CD4-positive, alpha-beta T cell (primary cell): ENCODE data around the gene NCAPG2. TPM values are rescaled to one million over a fixed set of nuclear protein-coding genes. Genes with fewer than 3 reads are reported as not detected.
A peak's percentile ranks its signal among the peaks of the same experiment; 100 is the strongest.

ENCODE experiments used
- ATAC-seq: fragments of 200-7000 bp; cut with Tn5 transposase; one replicate; pipeline ENCODE4 v1.10.0; 2022; ENCODE audit warnings: mild to moderate bottlenecking; ENCODE audit not compliant: poor library complexity
- CTCF ChIA-PET: fragments of 350-600 bp; sonication (Branson Sonifier 250); formaldehyde crosslinking; loops from one replicate; lab custom pipeline; 2021; ENCODE audit warnings: antibody characterized with exemption, inconsistent platforms; lab: Charles Lee
- POLR2A ChIA-PET: fragments of 350-600 bp; sonication (Branson Sonifier 250); formaldehyde crosslinking; loops from one replicate; lab custom pipeline; 2021; ENCODE audit warnings: antibody characterized with exemption, inconsistent platforms; lab: Charles Lee
- DNase-seq, 14 experiments: peaks; one replicate each; pipeline ENCODE4 v3.0.0-alpha.2; 2013 to 2020; ENCODE audit warnings: mixed read lengths in 2 of 14
- H3K27ac ChIP-seq, 2 donors: one replicate each; pipeline versions ENCODE4 v1.5.1 to v1.7.0; 2013; ENCODE audit warnings: low read length in 2 of 2, low read depth in 1 of 2, mild to moderate bottlenecking in 1 of 2
- H3K27me3 ChIP-seq, 2 experiments: 1 replicate in 1 of 2; 2 replicates in 1 of 2; pipeline versions ENCODE4 v1.6.1 to v1.7.0; 2013; ENCODE audit warnings: low read length in 2 of 2, control low read depth in 1 of 2, mild to moderate bottlenecking in 1 of 2, moderate library complexity in 1 of 2; ENCODE audit not compliant: insufficient read depth in 2 of 2, control insufficient read depth in 1 of 2
- H3K36me3 ChIP-seq: one replicate; pipeline ENCODE4 v1.6.1; 2013; ENCODE audit warnings: low read length, control low read depth; ENCODE audit not compliant: insufficient read depth
- H3K4me1 ChIP-seq: one replicate; pipeline ENCODE4 v1.6.1; 2013; ENCODE audit warnings: low read length, control low read depth; ENCODE audit not compliant: insufficient read depth
- H3K4me3 ChIP-seq: one replicate; pipeline ENCODE4 v1.5.1; 2013; ENCODE audit warnings: mild to moderate bottlenecking, low read length, moderate library complexity
- H3K9me3 ChIP-seq, 2 experiments: 1 replicate in 1 of 2; 2 replicates in 1 of 2; pipeline versions ENCODE4 v1.6.1 to v1.7.0; 2013; ENCODE audit warnings: low read length in 2 of 2, mild to moderate bottlenecking in 2 of 2, control low read depth in 1 of 2, moderate library complexity in 1 of 2; ENCODE audit not compliant: control insufficient read depth in 1 of 2, insufficient read depth in 1 of 2
- H3K27ac Mint-ChIP-seq: one replicate; pipeline ENCODE4 v1.8.0; 2020; ENCODE audit warnings: mixed read lengths
- H3K27me3 Mint-ChIP-seq: one replicate; pipeline ENCODE4 v1.8.0; 2021; ENCODE audit warnings: mixed read lengths
- H3K36me3 Mint-ChIP-seq: one replicate; pipeline ENCODE4 v1.8.0; 2021; ENCODE audit warnings: low read depth, mixed read lengths
- H3K4me1 Mint-ChIP-seq: one replicate; pipeline ENCODE4 v1.8.0; 2021; ENCODE audit warnings: low read depth, mixed read lengths
- H3K4me3 Mint-ChIP-seq: one replicate; pipeline ENCODE4 v1.8.0; 2020; ENCODE audit warnings: mild to moderate bottlenecking, mixed read lengths
- H3K9me3 Mint-ChIP-seq: one replicate; pipeline ENCODE4 v1.8.0; 2020; ENCODE audit warnings: mixed read lengths
- intact Hi-C, 2 experiments: fragments of 100-400 bp; cut with DNase I in 1 of 2; cut with micrococcal nuclease in 1 of 2; formaldehyde crosslinking; loops; one replicate each; pipeline versions ENCODE4 v1.15.1 to v1.9.0; 2023 to 2025; cut with DNase I, micrococcal nuclease
- total RNA-seq, 174 experiments: library from RNA in 2 of 174; stranded (reverse) in 2 of 174; gene quantifications; one replicate each; pipeline ENCODE4 v1.2.3 and lab custom pipeline; 2021 to 2026
- TF ChIP-seq, protein P1 (sequence below): fragments of 200-600 bp; IDR thresholded peaks from one replicate; pipeline ENCODE4 v1.8.0; 2022; ENCODE audit warnings: antibody characterized with exemption, mild to moderate bottlenecking

Gene NCAPG2
- total RNA-seq, 2 experiments from 2014 or later, result 9.9 to 11.8 TPM

DNA sequence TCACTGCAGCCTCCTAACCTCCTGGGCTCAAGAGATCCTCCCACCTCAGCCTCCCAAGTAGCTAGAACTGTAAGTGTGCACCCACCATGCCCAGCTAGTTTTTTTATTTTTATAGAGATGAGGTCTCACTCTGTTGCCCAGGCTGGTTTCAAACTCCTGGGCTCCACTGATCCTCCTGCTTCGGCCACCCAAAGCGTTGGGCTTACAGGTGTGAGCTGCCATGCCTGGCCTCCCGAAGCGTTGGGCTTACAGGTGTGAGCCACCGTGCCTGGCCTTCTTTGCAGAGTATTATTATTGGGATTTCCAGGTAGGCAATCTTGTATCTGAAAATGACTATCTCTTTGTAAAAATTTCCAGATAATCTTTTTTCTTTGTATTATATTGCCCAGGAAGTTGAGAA is 23.1 kb upstream of the NCAPG2 start:
- POLR2A ChIA-PET, result interaction anchor here (1.3 kb wide), 1 partner anchor 23 kb away, joined by 4 read pairs; the partner anchor contains the start of gene NCAPG2
- Histone ChIP-seq H3K4me1 (no peaks in the 10 kb centered on the region), H3K27me3 (no peaks in the 10 kb centered on the region), H3K27ac (no peak overlapping the region), H3K36me3 (peaks cover 21% of the 10 kb centered on the region), H3K4me3 (no peak overlapping the region), H3K9me3 (peaks cover 0 to 15% of the 10 kb centered on the region in 2 experiments)
- Mint-ChIP-seq H3K27ac (no peak overlapping the region), H3K4me1 (peaks cover 13% of the 10 kb centered on the region), H3K36me3 (peaks cover 33% of the 10 kb centered on the region), H3K27me3 (no peaks in the 10 kb centered on the region), H3K9me3 (peaks cover 2% of the 10 kb centered on the region), H3K4me3 (no peak overlapping the region)
- no peak for DNase-seq
- intact Hi-C loops, result no loop called here
- no peak for ATAC-seq
- CTCF ChIA-PET, result no interaction called here
- TF ChIP-seq, protein P1, sequence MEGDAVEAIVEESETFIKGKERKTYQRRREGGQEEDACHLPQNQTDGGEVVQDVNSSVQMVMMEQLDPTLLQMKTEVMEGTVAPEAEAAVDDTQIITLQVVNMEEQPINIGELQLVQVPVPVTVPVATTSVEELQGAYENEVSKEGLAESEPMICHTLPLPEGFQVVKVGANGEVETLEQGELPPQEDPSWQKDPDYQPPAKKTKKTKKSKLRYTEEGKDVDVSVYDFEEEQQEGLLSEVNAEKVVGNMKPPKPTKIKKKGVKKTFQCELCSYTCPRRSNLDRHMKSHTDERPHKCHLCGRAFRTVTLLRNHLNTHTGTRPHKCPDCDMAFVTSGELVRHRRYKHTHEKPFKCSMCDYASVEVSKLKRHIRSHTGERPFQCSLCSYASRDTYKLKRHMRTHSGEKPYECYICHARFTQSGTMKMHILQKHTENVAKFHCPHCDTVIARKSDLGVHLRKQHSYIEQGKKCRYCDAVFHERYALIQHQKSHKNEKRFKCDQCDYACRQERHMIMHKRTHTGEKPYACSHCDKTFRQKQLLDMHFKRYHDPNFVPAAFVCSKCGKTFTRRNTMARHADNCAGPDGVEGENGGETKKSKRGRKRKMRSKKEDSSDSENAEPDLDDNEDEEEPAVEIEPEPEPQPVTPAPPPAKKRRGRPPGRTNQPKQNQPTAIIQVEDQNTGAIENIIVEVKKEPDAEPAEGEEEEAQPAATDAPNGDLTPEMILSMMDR, result no peak

DNA sequence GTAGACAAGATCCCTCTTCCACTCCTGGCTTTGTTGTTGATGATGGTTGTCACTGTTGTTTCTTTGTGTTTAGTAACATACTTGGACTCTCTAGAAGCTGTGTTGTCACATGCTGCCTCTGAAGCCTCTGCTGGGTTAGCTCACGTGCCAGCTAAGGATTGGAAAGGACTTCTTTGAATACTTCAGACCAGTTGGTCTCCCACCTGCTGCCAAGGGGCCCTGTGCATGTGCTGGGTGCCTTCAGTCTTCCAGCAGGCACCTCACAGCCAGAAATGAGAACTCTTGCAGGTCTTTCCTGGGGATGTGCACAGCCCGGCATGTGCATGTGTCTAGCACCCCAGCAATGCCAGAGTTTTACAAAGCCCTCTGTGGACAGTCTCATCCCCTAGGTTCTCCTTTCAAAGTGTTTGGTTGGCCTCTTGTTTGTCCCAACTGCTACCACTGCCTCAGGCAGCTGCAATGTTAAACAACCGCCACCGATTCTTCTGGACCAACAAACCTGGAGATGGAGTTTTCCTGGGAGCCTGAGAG is 21.7 kb upstream of the NCAPG2 start:
- H3K4me1 ChIP-seq, result no peaks in the 10 kb centered on the region
- CTCF ChIA-PET, result no interaction called here
- no peak overlapping the region for H3K4me3 ChIP-seq
- DNase-seq (peak in 1 of 14 experiments; percentile 12), ATAC-seq (no peak)
- Mint-ChIP-seq H3K27ac (no peak overlapping the region), H3K4me3 (no peak overlapping the region), H3K27me3 (no peaks in the 10 kb centered on the region), H3K4me1 (peaks cover 13% of the 10 kb centered on the region), H3K9me3 (peaks cover 2% of the 10 kb centered on the region), H3K36me3 (peaks cover 19% of the 10 kb centered on the region)
- POLR2A ChIA-PET, result interaction anchor here (0.6 to 0.7 kb wide), 2 partner anchors 8 to 1712 kb away, joined by 3 read pairs; no protein-coding TSS in a partner anchor
- H3K36me3 ChIP-seq, result peaks cover 9% of the 10 kb centered on the region
- no peaks in the 10 kb centered on the region for H3K27me3 ChIP-seq
- no peak overlapping the region for H3K27ac ChIP-seq
- peaks cover 0 to 15% of the 10 kb centered on the region in 2 experiments for H3K9me3 ChIP-seq
- intact Hi-C loops, result no loop called here
- TF ChIP-seq, protein P1, result no peak

DNA sequence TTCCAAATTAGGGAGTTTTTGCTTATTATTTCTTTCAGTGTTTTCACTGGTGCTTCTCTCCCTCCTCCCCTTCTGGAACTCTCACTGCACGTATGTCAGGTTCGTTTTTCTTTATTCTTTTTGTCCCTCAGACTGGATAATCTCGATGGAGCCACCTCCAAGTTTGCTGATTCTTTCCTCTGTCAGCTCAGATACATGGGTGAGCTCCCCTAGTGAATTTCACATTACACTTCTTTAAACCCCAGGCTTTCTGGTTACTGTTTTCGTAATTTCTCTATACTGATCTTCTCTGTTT is 20.8 kb upstream of the NCAPG2 start:
- H3K27me3 ChIP-seq, result no peaks in the 10 kb centered on the region
- H3K4me3 Mint-ChIP-seq, result no peak overlapping the region
- peaks cover 2% of the 10 kb centered on the region for H3K9me3 Mint-ChIP-seq
- DNase-seq (no peak), ATAC-seq (no peak)
- POLR2A ChIA-PET, result no interaction called here
- H3K27ac ChIP-seq, result no peak overlapping the region
- no peaks in the 10 kb centered on the region for H3K4me1 ChIP-seq
- H3K9me3 ChIP-seq, result peaks cover 0 to 15% of the 10 kb centered on the region in 2 experiments
- peaks cover 12% of the 10 kb centered on the region for H3K36me3 Mint-ChIP-seq
- TF ChIP-seq, protein P1, result no peak
- H3K27me3 Mint-ChIP-seq, result no peaks in the 10 kb centered on the region
- peaks cover 8% of the 10 kb centered on the region for H3K4me1 Mint-ChIP-seq
- H3K36me3 ChIP-seq, result peaks cover 7% of the 10 kb centered on the region
- intact Hi-C loops, result no loop called here
- H3K4me3 ChIP-seq, result no peak overlapping the region
- CTCF ChIA-PET, result no interaction called here
- no peak overlapping the region for H3K27ac Mint-ChIP-seq
